GM12865 (cell line): ENCODE measurements around the gene VAV3.
"Not testable (repeated sequence)": the region's sequence is repeated elsewhere in the genome, so short reads cannot be mapped to it uniquely, and the experiment has no call there.

Experiments
- DNase-seq: peaks from one replicate; pipeline ENCODE4 v3.0.0; 2010; ENCODE audit warnings: low read depth
- H3K4me3 ChIP-seq: 2 replicates; pipeline ENCODE4 v1.5.1; 2011; ENCODE audit warnings: mild to moderate bottlenecking, low read depth, low read length, control low read depth
- CTCF ChIP-seq: IDR thresholded peaks from 2 replicates; pipeline ENCODE4 v1.5.1; 2011; ENCODE audit warnings: low read length, control low read depth, low read depth, inconsistent platforms; ENCODE audit not compliant: insufficient read depth; ENCODE audit errors: missing control alignments

Gene VAV3

GRCh38 chr1:107741242-107741641 is 223.7 kb downstream of the VAV3 start:
- no peak overlapping the region for H3K4me3 ChIP-seq
- no peak for TF ChIP-seq CTCF
- no peak for DNase-seq

GRCh38 chr1:107740579-107740978 is 224.4 kb downstream of the VAV3 start:
- TF ChIP-seq CTCF = no peak
- DNase-seq = no peak

GRCh38 chr1:107739651-107740050 is 225.3 kb downstream of the VAV3 start:
- no peak for TF ChIP-seq CTCF
- no peak for DNase-seq
- H3K4me3 ChIP-seq = no peak overlapping the region

More at GRCh38 chr1:107740579-107740978, 224.4 kb downstream of the VAV3 start:
- no peak overlapping the region for H3K4me3 ChIP-seq

- TF ChIP-seq CTCF = no peak
- no peak for DNase-seq
These were observed 225.8 kb downstream of the VAV3 start for GRCh38 chr1:107739201-107739600.

GRCh38 chr1:107733401-107733800 is 231.6 kb downstream of the VAV3 start:
- not testable (repeated sequence) for DNase-seq, H3K4me3 ChIP-seq

More at GRCh38 chr1:107739201-107739600, 225.8 kb downstream of the VAV3 start:
- H3K4me3 ChIP-seq = no peak overlapping the region

GRCh38 chr1:107727866-107728265 is 237.1 kb downstream of the VAV3 start:
- no peak for DNase-seq
- TF ChIP-seq CTCF = no peak
- no peak overlapping the region for H3K4me3 ChIP-seq

GRCh38 chr1:107726860-107727259 is 238.1 kb downstream of the VAV3 start:
- H3K4me3 ChIP-seq = no peak overlapping the region
- no peak for TF ChIP-seq CTCF
- DNase-seq = no peak
